GM19025 (cell line): ENCODE data around the gene SYT8.

Experiments
- ATAC-seq: cut with Tn5 transposase; IDR thresholded peaks from one replicate; pipeline ENCODE4 v1.9.1; 2021; ENCODE audit warnings: mild to moderate bottlenecking, low read depth, moderate library complexity; ENCODE audit not compliant: unreplicated experiment

Gene SYT8

DNA sequence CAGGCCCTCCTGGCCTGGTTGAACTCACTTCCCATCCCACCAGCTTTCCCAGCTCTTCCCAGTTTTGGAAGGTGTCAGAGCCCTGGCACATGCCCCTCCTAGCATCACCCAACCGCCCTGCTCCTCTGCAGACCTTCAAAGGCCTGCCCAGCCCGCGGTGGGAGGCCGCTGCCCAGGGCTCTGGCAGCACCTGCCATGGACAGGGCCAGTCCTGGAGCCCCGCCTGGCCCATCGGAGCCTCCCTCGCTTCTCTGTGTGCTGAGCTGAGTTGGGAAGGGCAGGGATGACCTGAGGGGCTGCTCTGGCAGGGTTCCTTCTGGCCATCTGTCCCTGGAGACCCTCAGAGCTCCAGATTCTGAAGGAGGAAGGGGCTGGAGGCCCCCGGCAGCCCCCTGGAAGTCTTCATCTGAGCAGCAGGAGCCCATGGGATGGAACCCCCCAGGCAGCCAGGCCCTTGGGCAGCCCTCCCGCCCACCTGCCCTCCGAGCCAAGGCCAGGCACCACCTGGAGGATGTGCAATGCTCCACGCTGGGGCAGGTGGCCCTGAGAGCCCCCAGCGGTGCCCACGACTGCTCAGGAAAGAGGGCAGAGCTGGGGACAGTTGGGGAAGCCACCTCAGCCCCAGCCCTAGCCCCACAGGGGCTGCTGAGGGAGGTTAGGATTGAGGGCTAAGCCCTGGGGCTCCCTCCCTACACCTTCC lies 21.7 kb downstream of the SYT8 start:
- ATAC-seq = no peak

DNA sequence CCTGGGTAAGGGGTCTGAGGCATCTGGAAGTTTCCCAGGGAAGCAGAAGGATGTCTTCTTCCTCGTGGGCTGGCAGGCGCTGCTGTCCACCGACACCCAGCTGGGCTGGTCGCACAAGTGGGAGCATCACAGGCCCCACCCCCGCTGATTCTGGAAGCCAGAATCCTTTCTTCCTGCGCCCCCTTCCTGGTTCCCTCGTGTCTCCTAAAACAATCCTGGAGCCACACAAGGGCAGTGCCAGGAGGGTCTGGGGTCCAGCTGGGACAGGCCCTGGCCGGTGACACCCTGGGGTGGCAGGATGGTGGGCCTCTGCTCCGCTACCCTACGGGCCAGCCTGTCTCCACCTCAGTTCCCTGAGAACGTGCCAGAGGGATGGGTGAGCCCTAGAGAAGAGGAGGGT lies 22.3 kb downstream of the SYT8 start:
- no peak for ATAC-seq

DNA sequence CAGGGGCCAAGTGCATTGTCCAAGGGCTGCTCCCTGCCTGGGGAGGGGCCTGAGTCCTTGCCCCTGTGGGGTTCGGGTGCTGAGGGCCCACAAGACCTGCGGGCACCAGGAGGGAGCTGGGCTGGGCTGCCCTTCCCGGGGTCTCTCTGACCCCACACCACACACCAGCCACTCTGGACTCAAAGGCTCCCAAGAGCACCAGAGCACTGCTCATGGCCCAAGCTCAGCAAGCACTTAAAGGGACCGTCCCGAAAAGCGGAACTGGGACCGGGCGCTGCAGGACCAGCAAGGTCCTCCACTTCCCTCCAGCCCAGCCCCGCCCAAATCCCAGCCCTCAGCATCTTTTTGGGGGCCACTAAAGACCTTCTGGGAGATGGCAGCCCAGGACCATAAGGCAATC lies 23.4 kb downstream of the SYT8 start:
- ATAC-seq = no peak

DNA sequence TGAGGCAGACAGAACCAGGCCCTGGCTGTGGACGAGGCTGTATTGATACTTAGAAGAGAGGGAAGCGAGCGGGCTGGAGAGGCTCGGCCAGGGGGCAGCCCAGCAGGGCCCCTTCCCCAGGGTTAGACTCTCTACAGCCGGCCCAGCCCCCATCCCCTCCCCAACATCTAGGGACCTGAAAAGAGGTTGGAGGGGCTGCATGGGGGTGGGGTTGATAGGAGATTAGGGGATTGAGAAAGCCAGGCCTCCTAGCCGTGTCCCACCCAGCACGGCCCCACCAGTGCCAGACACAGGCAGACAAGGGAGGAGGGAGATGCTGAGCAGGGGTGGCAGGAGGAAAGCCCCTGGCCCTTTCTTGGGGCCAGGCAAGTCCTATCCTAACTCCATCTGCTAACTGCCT lies 23.8 kb downstream of the SYT8 start:
- ATAC-seq = no peak

DNA sequence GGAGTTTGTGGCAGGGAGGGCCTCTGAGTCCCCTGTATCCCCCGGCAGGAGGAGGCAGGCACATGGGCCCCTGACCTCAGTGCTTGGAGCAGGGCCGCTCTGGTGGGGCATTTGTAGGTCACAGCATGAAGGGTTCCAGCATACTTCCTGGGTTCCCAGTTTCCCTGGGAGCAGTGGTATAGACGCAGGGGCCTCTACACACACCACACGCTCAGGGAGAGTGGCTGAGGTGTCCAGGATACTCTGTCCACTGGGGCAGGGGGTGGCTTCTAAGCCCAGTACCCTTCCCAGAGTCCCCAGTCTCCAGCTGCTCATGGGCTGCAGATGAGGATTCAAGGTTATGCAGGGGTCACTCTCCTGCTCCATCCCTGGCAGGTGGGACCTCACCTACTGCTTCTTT lies 24.2 kb downstream of the SYT8 start:
- ATAC-seq = no peak

DNA sequence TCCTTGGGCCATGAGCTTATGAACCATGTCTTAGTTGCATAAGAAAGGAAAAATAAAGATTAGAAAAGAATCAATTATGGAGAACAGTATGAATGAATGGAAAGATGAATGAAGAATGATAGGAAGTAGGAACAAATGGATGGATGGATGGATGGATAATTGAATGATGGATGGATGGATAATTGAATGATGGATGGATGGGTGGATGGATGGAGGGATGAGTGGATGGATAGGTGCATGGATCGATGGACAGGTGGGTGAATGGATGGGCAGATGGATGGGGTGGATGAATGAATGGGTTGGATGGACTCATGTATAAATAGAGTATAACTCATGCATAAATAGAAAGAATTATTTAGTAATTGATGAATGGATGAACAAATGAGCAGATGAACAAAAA lies 25.3 kb downstream of the SYT8 start:
- no peak for ATAC-seq

DNA sequence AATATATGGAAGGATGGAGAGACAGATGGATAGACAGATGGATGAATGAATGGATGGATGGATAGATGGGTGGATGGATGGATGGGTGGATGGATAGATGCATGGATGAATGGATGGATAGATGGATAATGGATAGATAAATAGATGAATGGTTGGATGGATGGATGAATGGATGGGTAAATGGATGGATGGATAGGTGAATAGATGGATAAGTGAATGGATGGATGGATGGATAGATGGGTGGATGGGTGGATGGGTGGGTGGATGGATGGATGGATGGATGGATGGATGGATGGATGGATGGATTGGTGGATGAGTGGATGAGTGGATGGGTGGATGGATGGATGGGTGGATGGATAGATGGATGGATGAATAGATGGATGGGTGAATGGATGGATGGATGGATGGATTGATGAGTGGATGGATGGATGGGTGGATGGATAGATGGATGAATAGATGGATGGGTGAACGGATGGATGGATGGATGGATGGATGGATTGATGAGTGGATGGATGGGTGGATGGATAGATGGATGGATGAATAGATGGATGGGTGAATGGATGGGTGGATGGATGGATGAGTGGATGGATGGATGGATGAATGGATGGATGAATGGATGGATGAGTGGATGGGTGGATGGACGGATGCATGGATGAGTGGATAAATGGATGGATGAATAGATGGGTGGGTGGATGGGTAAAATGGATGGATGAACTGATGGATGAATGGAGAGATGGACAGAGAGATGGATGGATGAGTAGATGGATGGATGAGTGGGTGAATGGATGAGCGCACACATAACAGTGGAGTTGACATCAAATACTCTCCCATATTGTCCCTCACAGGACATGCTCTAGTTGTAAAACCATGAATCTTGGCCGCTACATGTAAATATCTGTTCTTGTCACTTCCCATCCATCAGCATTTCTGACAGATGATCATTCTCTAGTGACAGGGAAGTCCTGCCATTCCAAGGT lies 26.9 kb downstream of the SYT8 start:
- ATAC-seq = no peak

DNA sequence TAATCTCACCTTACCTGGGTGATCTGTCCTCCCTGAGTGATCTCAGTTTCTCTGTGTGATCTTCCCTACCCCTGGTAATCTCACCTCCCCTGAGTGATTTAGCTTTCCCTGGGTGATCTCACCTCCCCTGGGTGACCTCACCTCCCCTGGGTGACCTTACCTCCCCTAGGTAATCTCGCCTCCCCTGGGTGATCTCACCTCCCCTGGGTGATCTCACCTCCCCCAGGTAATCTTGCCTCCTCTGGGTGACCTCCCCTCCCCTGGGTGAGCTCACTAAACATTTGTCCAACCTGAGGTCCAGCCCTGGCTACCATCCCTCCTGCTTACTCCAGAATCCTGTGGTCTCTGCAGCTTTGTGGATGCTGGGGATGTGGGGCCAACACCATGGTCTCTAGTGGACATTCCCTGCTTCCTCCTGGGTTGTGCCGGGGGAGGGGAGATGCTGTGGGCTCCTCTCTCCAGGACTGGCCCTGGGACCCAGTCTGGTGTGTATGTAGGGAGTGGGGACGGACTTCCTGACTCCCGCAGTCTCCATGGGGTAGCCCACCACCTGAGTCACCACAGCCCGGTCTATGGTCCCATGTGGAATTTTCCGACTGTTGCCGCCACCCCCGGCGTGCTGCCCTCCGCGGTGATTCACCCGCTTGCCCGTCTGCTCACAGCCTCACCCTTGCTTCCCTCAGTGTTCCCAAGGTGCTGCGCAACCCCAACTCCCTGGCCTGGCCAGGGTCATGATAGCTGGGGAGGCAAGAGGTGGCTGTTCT lies 28.0 kb downstream of the SYT8 start:
- no peak for ATAC-seq

DNA sequence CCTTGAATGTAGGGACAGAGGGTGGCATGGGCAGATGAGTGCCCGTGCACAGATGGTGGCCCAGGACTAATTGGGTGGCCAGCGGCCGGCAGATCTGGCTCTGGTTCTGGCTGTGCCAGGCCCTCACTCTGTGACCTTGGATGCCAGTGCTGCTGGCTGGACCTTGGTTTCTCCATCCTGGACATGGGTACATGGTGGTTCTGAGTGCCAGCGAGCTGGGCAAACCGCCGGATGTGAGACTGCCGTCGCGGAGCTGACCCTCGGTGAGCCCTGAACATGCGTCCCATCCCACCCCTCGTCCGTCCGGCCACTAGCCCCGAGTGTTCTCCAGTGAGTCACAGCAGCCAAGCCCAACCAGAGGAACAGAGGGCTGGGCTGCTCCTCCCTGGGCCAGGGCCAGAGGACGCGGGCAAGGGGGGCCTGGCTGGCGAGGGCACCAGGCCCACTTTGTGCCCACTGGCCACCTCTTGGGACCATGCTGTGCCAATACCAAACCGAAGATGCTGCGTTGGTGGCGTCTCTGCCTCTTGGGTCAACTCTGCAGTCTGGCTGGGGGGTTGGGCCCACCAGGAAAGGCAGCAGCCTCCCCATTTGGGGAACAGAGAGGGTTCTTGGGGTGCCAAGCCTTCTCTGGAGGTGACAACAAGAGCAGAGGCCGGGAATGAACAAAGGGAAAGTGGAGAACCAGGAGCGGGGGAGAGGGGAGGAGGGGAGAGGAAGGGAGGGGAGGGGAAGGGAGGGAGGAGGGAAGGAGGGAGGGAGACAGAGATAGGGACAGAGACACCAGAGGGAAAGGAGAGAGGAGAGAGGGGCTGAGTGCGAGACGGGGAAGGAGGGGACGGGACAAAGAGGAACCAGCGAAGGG lies 28.8 kb downstream of the SYT8 start:
- ATAC-seq = no peak

DNA sequence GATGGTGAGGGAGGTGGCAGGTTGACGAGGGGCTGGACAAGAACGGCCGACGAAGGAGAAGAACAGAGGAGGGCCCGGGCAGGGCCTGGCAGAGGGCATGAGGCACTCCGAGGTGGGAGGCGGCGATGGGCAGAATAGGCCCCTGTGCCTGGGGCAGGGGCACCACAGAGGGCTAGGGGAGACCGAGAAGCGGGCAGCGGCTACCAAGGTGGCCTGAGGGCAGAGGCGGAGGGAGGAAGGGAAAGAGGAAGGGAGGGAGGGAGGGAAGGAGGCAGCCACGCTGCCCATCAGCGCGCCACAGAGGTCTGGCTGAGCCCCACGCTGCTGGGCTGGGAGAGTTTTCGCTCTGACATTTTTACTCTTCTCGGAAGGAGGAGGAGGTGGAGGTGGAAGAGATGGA lies 29.4 kb downstream of the SYT8 start:
- ATAC-seq = no peak

DNA sequence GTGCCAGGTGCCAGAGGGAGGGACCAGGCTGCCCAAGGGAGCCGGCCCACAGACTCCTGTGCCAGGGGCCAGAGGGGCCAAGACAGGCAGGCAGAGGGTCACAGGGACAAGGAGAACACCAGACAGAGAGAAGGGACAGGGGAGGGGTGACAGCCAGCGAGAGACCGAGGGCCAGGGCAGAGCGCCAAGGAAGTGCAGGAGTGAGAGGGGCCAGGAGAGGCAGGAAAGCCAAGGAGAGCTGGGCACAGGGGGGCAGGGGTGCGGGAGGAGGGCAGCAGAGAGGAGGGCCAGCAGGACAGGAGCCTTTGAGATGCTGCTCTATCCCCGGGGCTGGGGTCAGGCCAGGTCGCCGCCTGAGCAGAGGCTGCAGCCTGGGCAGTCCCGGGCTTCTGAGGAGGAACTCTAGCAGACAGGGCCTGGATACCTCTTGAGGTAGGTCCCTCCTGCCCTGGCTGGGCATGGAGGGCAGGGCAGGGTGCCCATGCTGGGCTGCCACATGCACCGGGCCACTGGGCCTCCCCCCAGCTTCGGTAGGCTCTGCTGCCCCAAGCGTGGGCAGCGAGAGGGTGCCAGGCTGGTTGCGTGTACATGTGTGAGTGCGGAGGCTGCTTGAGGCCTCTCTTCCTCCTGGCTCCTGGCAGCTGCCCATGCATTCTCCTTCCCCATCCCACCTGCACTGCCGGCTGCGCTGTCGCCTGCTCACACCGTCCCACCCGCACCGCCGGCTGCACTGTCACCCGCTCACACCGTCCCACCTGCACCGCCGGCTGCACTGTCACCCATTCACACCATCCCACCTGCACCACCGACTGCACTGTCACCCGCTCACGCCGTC lies 30.3 kb downstream of the SYT8 start:
- ATAC-seq = no peak

DNA sequence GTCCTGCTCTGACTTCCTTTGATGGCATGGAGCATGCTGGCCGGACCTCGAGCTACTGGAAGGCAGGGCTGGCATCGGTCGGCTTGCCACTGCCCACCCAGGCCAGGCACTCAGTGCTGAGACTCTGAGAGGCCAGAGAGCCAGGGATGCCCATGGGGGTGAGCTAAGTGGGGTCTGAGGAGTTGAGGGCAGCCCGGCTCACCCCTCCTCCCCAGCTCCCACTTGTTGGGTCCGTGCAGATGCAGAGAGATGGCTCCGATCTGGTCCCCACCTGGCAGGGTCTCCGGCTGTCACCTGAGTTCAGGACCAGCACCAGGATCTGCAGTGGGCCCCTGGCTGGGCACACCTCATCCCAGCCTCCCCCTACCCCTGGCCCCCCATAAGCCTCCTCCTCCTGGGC lies 31.4 kb downstream of the SYT8 start:
- ATAC-seq = no peak

DNA sequence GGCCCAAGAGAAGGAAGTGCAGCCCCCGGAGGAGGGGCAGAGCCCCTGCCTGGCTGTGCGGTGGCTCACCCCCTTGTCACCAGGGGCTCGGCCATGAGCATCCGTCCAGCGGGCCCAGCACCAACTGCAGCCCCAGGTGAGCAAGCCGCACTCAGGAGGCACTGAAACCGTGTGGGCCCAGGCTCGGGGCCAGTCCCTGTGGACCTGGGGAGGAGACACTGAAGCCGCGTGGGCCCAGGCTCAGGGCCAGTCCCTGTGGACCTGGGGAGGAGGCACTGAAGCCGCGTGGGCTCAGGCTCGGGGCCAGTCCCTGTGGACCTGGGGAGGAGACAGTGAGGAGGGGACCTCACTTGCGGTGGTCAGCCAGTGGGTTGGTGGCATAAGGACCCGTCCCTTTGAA lies 32.0 kb downstream of the SYT8 start:
- ATAC-seq = no peak

DNA sequence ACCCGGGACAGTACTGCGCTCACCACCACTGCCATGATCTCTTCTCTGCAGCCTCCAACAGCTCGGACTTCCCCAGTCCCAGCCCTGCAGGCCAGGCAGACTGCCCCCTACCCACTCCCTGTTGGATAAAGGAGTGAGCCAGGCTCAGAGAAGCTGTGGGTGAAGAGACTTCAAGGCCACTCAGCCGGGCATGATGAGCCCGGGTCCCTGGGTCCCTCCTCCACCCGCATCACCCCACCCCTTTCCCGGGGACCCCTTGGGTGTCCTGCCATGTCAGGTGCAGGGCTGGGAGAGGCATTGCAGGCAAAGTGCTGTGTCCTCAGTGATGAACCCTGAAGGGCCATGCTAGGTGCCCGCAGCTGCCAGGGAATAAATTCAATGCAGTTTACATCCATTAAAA lies 32.6 kb downstream of the SYT8 start:
- ATAC-seq = no peak

DNA sequence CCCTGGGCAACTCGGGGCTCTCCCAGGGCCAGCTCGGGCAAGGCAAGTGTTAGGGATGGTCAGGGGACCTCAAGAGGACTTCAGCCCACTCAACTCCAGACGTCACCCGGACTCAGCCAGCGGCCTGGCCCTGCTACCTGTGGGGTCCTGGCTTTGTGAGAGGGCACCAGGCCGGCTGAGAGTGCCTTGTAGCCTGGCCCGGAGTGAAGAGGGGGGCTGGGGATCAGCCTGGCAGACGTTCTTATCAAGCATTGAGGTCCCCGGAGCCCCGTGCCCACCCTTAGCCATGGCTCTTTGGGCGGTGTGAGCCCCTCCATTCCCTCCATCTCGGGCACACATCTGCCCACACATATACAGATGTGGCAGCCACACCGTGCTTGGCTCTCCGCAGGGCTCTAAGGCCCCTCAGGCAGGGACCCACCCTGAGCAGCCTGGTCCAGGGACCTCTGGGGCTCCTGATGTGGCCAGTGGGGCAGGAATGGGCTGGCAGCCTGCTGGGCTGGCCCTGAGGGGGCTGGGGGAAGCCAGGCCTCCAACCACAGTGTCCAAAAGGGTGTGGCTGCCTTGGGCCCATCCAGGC lies 33.4 kb downstream of the SYT8 start:
- no peak for ATAC-seq

DNA sequence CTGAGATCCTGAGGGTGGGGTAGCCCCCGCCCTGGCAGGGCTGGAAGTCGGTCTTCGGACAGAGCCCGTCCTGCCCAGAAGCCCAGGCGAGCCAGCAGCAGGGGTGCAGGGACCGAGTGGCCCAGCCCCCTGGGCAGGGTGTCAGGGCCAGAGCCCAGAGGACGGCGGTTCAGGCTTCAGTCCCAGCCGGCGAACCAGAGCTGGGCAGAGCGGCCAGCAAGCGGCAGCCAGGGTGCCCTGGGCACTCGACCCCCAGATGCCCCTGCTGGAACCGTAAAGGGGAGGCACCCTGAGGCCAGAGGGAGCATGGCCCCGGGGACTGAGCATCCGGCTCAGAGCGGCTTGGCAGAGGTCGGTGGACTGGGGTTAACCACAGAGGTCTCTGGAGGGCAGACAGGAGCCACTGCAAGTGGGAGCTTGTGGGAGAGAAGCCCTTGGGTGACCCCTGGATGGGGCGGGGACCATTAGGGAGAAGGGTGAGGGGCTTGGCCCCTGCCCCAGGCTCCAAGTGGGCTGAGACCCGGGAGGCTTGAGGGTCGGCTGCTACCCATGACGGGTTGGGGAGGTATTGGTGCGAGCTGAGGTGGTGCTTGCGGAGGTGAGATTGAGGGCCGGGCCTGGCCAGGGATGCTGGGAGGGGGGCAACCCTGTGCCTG lies 34.0 kb downstream of the SYT8 start:
- no peak for ATAC-seq

DNA sequence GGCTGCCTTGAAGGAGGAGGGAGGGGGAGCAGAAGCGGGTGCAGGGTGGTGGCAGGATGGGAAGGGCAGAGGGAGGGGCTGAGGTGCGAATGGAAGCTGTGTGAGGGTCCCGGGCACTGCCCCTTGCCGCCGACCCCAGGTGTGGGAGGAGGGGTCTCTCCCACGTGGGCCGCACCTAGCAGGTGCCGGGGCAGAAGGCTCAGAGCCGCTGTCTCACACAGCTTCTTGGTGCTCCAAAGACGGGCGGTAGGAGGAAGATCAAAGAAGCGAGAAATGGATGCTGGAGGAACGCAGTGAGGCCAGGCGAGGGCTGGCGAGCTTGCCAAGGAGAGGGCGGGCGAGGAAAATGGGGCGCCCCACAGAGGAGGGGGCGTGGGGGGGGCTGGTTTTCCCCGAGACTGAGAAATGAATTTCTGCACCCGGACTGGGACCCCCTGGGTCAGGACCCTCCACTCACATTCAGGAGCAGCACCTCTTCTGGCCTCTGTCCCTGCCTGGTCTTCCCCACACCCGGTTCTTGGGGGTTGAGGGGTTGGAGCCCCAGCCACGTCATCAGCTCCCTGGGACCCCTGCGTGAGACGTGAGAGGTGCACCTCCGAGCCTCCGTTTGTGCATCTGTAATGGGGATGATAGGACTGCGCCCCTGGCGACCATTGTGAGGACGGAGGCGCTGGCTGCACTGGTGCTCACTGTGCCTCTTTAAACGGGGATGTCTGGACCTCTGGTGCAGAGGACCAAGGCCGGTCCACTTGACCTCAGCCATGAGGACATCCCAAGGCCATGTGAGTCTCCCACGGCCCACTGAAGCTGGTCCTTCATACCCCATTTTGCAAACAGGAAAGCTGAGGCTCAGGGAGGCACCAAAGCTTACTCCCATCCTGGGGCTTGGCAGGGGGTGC lies 34.9 kb downstream of the SYT8 start:
- no peak for ATAC-seq

DNA sequence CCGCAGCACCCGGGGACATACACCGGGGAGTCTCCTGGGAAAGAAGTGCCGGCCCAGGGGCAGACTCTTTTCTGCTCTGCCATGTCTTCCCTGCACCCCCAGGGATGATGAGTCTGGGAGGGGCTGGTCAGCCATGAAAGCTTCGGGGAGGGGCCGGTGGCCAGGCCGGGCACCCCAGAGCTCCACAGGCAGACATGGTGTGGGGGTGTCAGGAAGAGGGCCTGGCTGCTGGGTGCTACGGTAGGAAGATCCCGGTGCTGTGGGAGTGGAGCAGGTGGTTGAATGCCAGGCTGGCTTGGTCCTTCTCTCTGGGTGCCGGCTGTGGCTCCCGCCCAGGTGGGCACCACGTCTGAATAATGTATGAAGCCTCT lies 35.5 kb downstream of the SYT8 start:
- no peak for ATAC-seq
